GM12878 (cell line): ENCODE data around the gene GUCA2A. TPM values are rescaled to one million over a fixed set of nuclear protein-coding genes. Genes with fewer than 3 reads are reported as not detected.

Experiments
- ATAC-seq: fragments of 200-7000 bp; cut with Tn5 transposase; 3 replicates; pipeline ENCODE4 v1.9.1; 2020; ENCODE audit warnings: mild to moderate bottlenecking, moderate library complexity
- BruUV-seq: library from RNA; stranded (reverse); fragments of 400-500 nt; replicated peaks from 2 replicates; lab custom pipeline; 2021; lab: Mats Ljungman, UMichigan
- CTCF ChIA-PET: fragments of 300-600 bp; sonication (Branson Sonifier 250); formaldehyde crosslinking; extraction: SDS; loops from one replicate; lab custom pipeline; 2021; ENCODE audit warnings: inconsistent platforms; lab: Yijun Ruan, JAX
- POLR2A ChIA-PET: fragments of 350-600 bp; formaldehyde crosslinking; extraction: SDS; loops from one replicate; lab custom pipeline; 2021; ENCODE audit warnings: inconsistent platforms; lab: Charles Lee
- RAD21 ChIA-PET: fragments of 300-600 bp; sonication (Branson Sonifier 250); formaldehyde crosslinking; loops from one replicate; lab custom pipeline; 2023; ENCODE audit warnings: antibody characterized with exemption; ENCODE audit not compliant: unreplicated experiment; lab: Charles Lee
- SMC1A ChIA-PET: fragments of 300-600 bp; sonication (Branson Sonifier 250); formaldehyde crosslinking; loops from one replicate; lab custom pipeline; 2023; ENCODE audit not compliant: unreplicated experiment, uncharacterized antibody; lab: Charles Lee
- DNase-seq: peaks from one replicate; pipeline ENCODE4 v3.0.0-alpha.2; 2011; ENCODE audit warnings: low read depth, low spot score
- FAIRE-seq: peaks from 3 replicates; lab custom pipeline; 2011; peaks lifted over from hg19 to GRCh38; lab: Jason Lieb, UNC
- H2AFZ ChIP-seq: 2 replicates; pipeline ENCODE4 v1.6.0; 2011; ENCODE audit warnings: low read depth, low read length, control low read depth; ENCODE audit not compliant: control insufficient read depth
- H3K27ac ChIP-seq: 2 replicates; pipeline ENCODE4 v1.5.1; 2011; ENCODE audit warnings: control low read depth; ENCODE audit not compliant: control insufficient read depth, insufficient read depth
- H3K27me3 ChIP-seq, 2 experiments: replicated peaks in 1 of 2; 2 replicates each; pipeline versions ENCODE4 v1.6.0 to v1.6.1; 2011; ENCODE audit warnings: low read length in 1 of 2; ENCODE audit not compliant: control insufficient read depth in 2 of 2, insufficient read depth in 2 of 2
- H3K36me3 ChIP-seq, 2 experiments: 2 replicates each; pipeline ENCODE4 v1.5.1; 2011; ENCODE audit warnings: low read length in 1 of 2; ENCODE audit not compliant: control insufficient read depth in 2 of 2, insufficient read depth in 2 of 2
- H3K4me1 ChIP-seq: 2 replicates; pipeline ENCODE4 v1.6.1; 2011; ENCODE audit warnings: mild to moderate bottlenecking, low read length, moderate library complexity, mixed read lengths; ENCODE audit not compliant: control insufficient read depth, insufficient read depth
- H3K4me2 ChIP-seq: 2 replicates; pipeline ENCODE4 v1.6.0; 2011; ENCODE audit warnings: control low read depth; ENCODE audit not compliant: control insufficient read depth, insufficient read depth
- H3K4me3 ChIP-seq: fragments of 200-600 bp; sonication (generic); 2 replicates; pipeline ENCODE4 v1.5.1; 2016
- H3K79me2 ChIP-seq: 2 replicates; pipeline ENCODE4 v1.6.0; 2011; ENCODE audit warnings: low read length; ENCODE audit not compliant: control insufficient read depth, insufficient read depth
- H3K9ac ChIP-seq: 2 replicates; pipeline ENCODE4 v1.8.0; 2011; ENCODE audit warnings: low read length, control low read depth, mixed read lengths; ENCODE audit not compliant: control insufficient read depth, insufficient read depth
- H3K9me3 ChIP-seq: replicated peaks from 3 replicates; pipeline ENCODE4 v1.5.1; 2011; ENCODE audit warnings: mild to moderate bottlenecking, low read length; ENCODE audit not compliant: control insufficient read depth, insufficient read depth
- H4K20me1 ChIP-seq: 2 replicates; pipeline ENCODE4 v1.6.0; 2011; ENCODE audit not compliant: control insufficient read depth, insufficient read depth
- ASH2L ChIP-seq: fragments of 300-600, 200-600 bp; sonication (generic); IDR thresholded peaks from 2 replicates; pipeline ENCODE4 v1.6.1; 2017; ENCODE audit warnings: low read depth, mild to moderate bottlenecking, borderline replicate concordance
- BCL11A ChIP-seq: IDR thresholded peaks from 2 replicates; pipeline ENCODE4 v1.6.1; 2011; ENCODE audit warnings: low read depth, low read length
- CHD4 ChIP-seq: fragments of 200-600 bp; sonication (generic); IDR thresholded peaks from 2 replicates; pipeline ENCODE4 v1.6.1; 2016; ENCODE audit warnings: mild to moderate bottlenecking
- EGR1 ChIP-seq, 2 experiments: IDR thresholded peaks; 1 replicate in 1 of 2; 2 replicates in 1 of 2; pipeline ENCODE4 v1.6.1; 2011 to 2012; ENCODE audit warnings: low read depth in 2 of 2, low read length in 2 of 2, borderline replicate concordance in 1 of 2, mild to moderate bottlenecking in 1 of 2, moderate library complexity in 1 of 2
- HDAC2 ChIP-seq: fragments of 200-600 bp; sonication (generic); IDR thresholded peaks from 2 replicates; pipeline ENCODE4 v1.6.1; 2017
- JUNB ChIP-seq: IDR thresholded peaks from 2 replicates; pipeline ENCODE4 v1.6.1; 2016; ENCODE audit warnings: antibody characterized with exemption, mild to moderate bottlenecking
- MEF2B ChIP-seq: fragments of 450-650 bp; IDR thresholded peaks from 2 replicates; pipeline ENCODE4 v1.6.1; 2018; ENCODE audit warnings: mild to moderate bottlenecking, moderate library complexity; ENCODE audit not compliant: partially characterized antibody, poor library complexity, severe bottlenecking
- MXI1 ChIP-seq: fragments of 150-350 bp; IDR thresholded peaks from 2 replicates; pipeline ENCODE4 v1.6.1; 2011; ENCODE audit warnings: low read depth, mild to moderate bottlenecking, inconsistent platforms, low read length, improper control_type of control experiment
- NRF1 ChIP-seq: conservative IDR thresholded peaks from 2 replicates; pipeline ENCODE4 v1.6.1; 2011; ENCODE audit warnings: mild to moderate bottlenecking, low read depth, low read length, improper control_type of control experiment
- PML ChIP-seq: IDR thresholded peaks from 2 replicates; pipeline ENCODE4 v1.6.1; 2012; ENCODE audit warnings: low read length, inconsistent platforms
- POLR2AphosphoS2 ChIP-seq: IDR thresholded peaks from 2 replicates; pipeline ENCODE4 v1.6.1; 2011; ENCODE audit warnings: low read depth, mild to moderate bottlenecking, low read length, improper control_type of control experiment, moderate library complexity
- RAD21 ChIP-seq: IDR thresholded peaks from 2 replicates; pipeline ENCODE4 v1.6.1; 2011; ENCODE audit warnings: mild to moderate bottlenecking, low read depth, low read length, moderate library complexity; ENCODE audit not compliant: insufficient read depth
- SRF ChIP-seq, 2 experiments: IDR thresholded peaks; 2 replicates each; pipeline ENCODE4 v1.6.1; 2011; ENCODE audit warnings: low read depth in 2 of 2, low read length in 2 of 2, mild to moderate bottlenecking in 1 of 2, moderate library complexity in 1 of 2
- STAT1 ChIP-seq: fragments of 450-650 bp; conservative IDR thresholded peaks from 2 replicates; pipeline ENCODE4 v1.6.1; 2014; ENCODE audit warnings: antibody characterized with exemption, mild to moderate bottlenecking
- TBL1XR1 ChIP-seq: IDR thresholded peaks from 2 replicates; pipeline ENCODE4 v1.6.1; 2012; ENCODE audit warnings: low read depth, low read length, improper control_type of control experiment
- ZBED1 ChIP-seq: IDR thresholded peaks from 2 replicates; pipeline ENCODE4 v1.6.1; 2016; ENCODE audit warnings: borderline replicate concordance
- ZSCAN29 ChIP-seq: fragments of 450-650 bp; IDR thresholded peaks from 2 replicates; pipeline ENCODE4 v1.6.1; 2017; ENCODE audit warnings: mild to moderate bottlenecking, moderate library complexity
- WGBS: methylation state at CpG from one replicate; pipeline ENCODE4 v1.1.6; 2016; ENCODE audit warnings: low lambda C conversion rate; ENCODE audit not compliant: insufficient replicate concordance, insufficient coverage; ENCODE audit errors: missing lambda C conversion rate; 5-methylcytosine and 5-hydroxymethylcytosine counted together
- in situ Hi-C: fragments of 300-500 bp; cut with MboI; formaldehyde crosslinking; loops from 9 replicates; pipeline ENCODE4 v1.14.3; 2018; ENCODE audit warnings: mixed read lengths
- intact Hi-C: fragments of 100-400 bp; cut with micrococcal nuclease; formaldehyde crosslinking; loops from one replicate; pipeline ENCODE4 v1.14.2; 2022; ENCODE audit not compliant: unreplicated experiment
- polyA plus RNA-seq, 11 experiments: library from polyadenylated mRNA; depleted of rRNA in 4 of 11; unstranded in 6 of 11; stranded (reverse) in 5 of 11; fragments of >200 nt; fragmentation: Nextera tagmentation in 4 of 11; fragmentation: Illumina TruSeq in 1 of 11; extraction: Ambion mirVana in 4 of 11; extraction: Trizol in 1 of 11; gene quantifications; 1 replicate in 1 of 11; 2 replicates in 10 of 11; pipeline versions ENCODE4 v1.2.1 to v1.2.3, GENCODE V29; 2011 to 2016; ENCODE audit warnings: inconsistent platforms in 2 of 11, missing spikeins in 2 of 11, low read depth in 1 of 11
- total RNA-seq, 4 experiments: library from RNA; depleted of rRNA in 3 of 4; stranded (reverse); fragments of >200 nt in 3 of 4; fragmentation: Illumina TruSeq in 1 of 4; extraction: Trizol in 1 of 4; gene quantifications; 2 replicates each; pipeline versions ENCODE4 v1.2.1 to v1.2.3, GENCODE V29; 2013 to 2021
- TF ChIP-seq, protein P1 (sequence below): IDR thresholded peaks from 2 replicates; pipeline ENCODE4 v1.6.1; 2011; ENCODE audit warnings: low read depth, mild to moderate bottlenecking, low read length, moderate library complexity, borderline replicate concordance; ENCODE audit errors: extremely low read depth
- TF ChIP-seq, protein P2 (sequence below): IDR thresholded peaks from 2 replicates; pipeline ENCODE4 v1.6.1; 2012; ENCODE audit warnings: low read depth, low read length, improper control_type of control experiment
- TF ChIP-seq, protein P3 (sequence below): fragments of 450-650 bp; IDR thresholded peaks from 2 replicates; pipeline ENCODE4 v1.6.1; 2018; ENCODE audit warnings: borderline replicate concordance, mild to moderate bottlenecking; ENCODE audit not compliant: partially characterized antibody

GUCA2A gene
- total and polyA plus RNA-seq, 10 of the 15 experiments (the other 5 are each of a cell fraction or from before 2014, with no cell fraction given): not detected

DNA sequence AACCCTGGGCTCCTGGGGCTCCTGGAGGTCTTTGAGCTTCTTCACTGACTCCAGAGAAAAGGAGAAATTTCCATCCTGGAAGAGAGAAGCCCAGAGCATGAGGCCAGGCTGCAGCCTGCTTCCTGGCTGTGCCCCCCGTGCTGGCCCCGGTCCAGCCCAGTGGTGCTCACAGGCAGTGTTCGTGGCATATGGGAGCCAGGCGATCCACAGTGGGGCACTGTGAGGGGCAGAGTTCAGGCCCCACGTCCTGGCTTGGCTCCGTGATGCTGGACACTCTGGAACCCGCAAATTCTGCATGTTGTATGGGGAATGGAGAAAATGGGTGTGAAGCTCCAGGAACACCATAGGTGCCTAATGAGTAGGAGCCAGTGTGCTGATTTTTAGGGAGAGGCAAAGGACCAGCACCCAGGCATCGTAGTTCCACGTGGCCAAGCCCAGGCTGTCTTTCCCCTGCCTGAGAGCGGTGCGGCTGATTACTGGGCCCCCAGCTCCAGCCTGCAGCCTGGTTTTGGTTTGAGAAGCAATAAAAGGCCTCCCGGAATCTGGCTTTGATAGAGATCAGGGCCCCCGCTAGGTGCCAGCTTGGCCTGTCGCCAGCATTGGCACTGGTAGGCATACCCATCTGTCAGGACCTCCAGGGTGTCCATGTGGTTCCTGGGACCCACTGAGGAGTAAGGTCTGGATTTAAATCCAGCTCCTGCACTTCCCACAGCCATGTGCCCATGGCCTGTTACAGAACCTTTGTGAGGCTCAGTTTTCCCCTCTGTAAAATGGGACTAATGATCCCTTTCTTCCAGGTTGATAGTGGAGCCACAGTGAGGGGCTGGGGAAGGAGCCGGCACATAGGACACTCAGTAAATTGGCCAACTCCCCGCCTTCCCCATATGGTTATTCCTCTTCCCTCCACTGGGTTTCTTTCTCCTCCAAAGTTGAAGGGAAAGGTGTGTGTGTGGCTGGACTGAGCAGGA lies 725 bp downstream of the GUCA2A start:
- DNase-seq (no peak), FAIRE-seq (no peak)
- Histone ChIP-seq H3K27me3 (no peaks in the 10 kb centered on the region), H3K79me2 (no peaks in the 10 kb centered on the region), H3K4me2 (no peak overlapping the region), H4K20me1 (no peaks in the 10 kb centered on the region)
- SMC1A ChIA-PET: interaction anchor here (0.8 kb wide), 1 partner anchor 9 kb away, joined by 3 read pairs; no protein-coding TSS in a partner anchor
- RAD21 ChIA-PET: no interaction called here
- 64% methylated on average over 16 of the region's 16 CpGs for WGBS
- no peak for TF ChIP-seq POLR2AphosphoS2
- no peak for TF ChIP-seq ZSCAN29
- TF ChIP-seq SRF (IDR thresholded peaks at IDR 0.05; ENCODE audit: low read depth in 2 of 2, low read length in 2 of 2): no peak
- no peak for TF ChIP-seq ASH2L
- no peak for TF ChIP-seq HDAC2
- TF ChIP-seq ZBED1: no peak
- TF ChIP-seq EGR1 (IDR thresholded peaks at IDR 0.05; ENCODE audit: borderline replicate concordance in 1 of 2, low read depth in 2 of 2, low read length in 2 of 2): no peak
- TF ChIP-seq BCL11A: no peak
- TF ChIP-seq PML: no peak
- TF ChIP-seq MEF2B: no peak
- no peak for TF ChIP-seq STAT1
- TF ChIP-seq, protein P1, sequence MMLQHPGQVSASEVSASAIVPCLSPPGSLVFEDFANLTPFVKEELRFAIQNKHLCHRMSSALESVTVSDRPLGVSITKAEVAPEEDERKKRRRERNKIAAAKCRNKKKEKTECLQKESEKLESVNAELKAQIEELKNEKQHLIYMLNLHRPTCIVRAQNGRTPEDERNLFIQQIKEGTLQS: no peak
- no peak for TF ChIP-seq RAD21
- TF ChIP-seq, protein P2, sequence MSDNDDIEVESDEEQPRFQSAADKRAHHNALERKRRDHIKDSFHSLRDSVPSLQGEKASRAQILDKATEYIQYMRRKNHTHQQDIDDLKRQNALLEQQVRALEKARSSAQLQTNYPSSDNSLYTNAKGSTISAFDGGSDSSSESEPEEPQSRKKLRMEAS: no peak
- TF ChIP-seq CHD4: no peak
- no peak for TF ChIP-seq TBL1XR1
- TF ChIP-seq, protein P3, sequence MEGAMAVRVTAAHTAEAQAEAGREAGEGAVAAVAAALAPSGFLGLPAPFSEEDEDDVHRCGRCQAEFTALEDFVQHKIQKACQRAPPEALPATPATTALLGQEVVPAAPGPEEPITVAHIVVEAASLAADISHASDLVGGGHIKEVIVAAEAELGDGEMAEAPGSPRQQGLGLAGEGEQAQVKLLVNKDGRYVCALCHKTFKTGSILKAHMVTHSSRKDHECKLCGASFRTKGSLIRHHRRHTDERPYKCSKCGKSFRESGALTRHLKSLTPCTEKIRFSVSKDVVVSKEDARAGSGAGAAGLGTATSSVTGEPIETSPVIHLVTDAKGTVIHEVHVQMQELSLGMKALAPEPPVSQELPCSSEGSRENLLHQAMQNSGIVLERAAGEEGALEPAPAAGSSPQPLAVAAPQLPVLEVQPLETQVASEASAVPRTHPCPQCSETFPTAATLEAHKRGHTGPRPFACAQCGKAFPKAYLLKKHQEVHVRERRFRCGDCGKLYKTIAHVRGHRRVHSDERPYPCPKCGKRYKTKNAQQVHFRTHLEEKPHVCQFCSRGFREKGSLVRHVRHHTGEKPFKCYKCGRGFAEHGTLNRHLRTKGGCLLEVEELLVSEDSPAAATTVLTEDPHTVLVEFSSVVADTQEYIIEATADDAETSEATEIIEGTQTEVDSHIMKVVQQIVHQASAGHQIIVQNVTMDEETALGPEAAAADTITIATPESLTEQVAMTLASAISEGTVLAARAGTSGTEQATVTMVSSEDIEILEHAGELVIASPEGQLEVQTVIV: no peak
- no peak for TF ChIP-seq NRF1
- TF ChIP-seq JUNB: no peak
- no peak for TF ChIP-seq MXI1
- TF ChIP-seq, all 136 proteins: peak for 0
- Histone ChIP-seq H3K9me3 (peaks cover 4% of the 10 kb centered on the region; the same call in 1 of the 3 replicates), H3K4me1 (no peaks in the 10 kb centered on the region), H3K9ac (no peak overlapping the region), H3K4me3 (no peak overlapping the region), H3K27ac (no peak overlapping the region), H3K36me3 (no peaks in the 10 kb centered on the region), H2AFZ (no peak overlapping the region)
- in situ Hi-C loops (no loop called here), intact Hi-C loops (no loop called here)
- ChIA-PET POLR2A (no interaction called here), CTCF (interaction anchor here (6.7 kb wide), 1 partner anchor 10 kb away, joined by 39 read pairs; no protein-coding TSS in a partner anchor)
- no peak for ATAC-seq
- no TSS peak for BruUV-seq
